Activated CD8-positive, alpha-beta memory T cell treated with anti-CD3 and anti-CD28 coated beads for 4 hours (primary cell): ENCODE data around the gene COG5.

Source experiments
- DNase-seq, 2 donors: peaks; one replicate each; pipeline ENCODE4 v3.0.0-alpha.2; 2020; ENCODE audit warnings: low read depth in 2 of 2

The COG5 gene

DNA sequence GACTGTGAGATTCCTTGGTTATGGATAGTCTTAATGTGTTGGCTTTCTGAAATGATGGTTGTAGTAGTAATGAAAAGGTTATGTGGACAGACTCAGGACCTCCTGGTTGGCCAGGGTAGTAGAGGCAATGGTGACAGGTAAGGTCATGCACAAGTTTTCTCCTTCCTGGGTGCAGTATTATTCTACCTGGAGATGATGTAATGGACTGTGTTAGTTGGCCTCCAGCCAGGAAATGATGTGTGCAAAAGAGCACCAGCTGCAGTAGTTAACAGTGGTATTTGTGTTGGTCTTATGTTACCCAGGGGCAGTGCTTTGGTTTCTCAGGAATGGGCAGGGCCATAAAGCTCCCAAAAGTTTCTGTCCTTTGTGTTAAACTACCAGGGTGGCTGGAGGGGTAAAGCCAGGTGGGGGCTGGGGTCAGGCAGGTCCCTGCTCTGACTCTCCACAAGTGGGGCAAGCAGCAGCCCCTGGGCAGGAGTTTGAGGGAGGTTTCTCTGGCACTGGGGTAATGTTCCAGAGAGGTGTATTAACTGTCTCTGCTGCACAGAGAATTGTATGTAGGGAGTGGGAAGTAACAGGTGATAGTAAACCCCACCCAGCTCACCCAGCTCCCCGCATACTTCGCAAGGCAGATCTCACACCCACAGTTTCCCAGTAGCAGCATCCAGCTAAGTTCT, 57.6 kb downstream of the COG5 start:
- DNase-seq = no peak

DNA sequence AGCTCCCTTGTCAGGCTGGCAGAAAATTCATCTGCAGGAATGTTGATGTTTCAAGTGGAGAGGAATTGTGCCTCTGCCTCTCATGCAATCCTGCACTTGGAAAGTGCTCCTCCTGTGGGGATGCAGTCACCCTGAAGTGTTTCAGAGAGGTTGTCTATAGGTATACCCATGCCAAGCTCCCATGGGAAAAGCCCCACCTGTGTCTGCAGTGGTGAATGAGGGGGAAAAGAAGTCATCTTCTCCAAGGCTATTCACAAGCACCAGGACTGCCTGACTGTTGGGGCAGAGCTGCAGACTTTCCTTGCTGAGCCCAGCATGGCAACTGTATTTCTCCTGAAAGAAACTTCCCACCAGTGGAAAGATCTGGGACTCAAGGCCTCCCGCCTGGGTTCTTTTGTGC, 58.4 kb downstream of the COG5 start:
- no peak for DNase-seq

DNA sequence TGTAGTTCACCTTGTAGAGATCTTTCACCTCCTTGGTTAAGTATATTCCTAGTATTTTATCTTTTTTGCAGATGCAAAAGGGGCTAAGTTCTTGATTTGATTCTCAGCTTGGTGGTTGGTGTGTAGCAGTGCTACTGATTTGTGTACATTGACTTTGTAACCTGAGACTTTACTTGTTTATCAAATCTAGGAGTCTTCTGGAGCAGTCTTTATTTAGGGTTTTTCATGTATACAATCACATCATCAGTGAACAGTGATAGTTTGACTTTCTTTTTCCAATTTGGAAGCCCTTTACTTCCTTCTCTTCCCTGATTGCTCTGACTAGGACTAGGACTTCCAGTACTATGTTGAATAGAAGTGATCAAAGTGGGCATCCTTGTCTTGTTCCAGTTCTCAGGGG, 60.0 kb downstream of the COG5 start:
- DNase-seq = no peak

DNA sequence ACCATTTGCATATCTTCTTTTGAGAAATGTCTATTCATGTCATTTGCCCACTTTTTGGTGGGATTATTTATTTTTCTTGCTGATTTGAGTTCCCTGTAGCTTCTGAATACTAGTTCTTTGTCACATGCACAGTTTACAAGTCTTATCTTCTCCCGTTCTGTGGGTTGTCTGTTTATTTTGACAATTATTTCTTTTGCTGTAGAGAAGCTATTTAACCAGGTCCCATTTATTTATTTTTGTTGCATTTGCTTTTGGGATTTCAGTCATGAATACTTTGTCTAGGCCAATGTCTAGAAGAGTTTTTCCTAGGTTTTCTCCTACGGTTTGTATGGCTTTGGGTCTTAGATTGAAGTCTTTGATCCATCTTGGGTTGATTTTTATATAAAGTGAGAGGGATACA, 60.9 kb downstream of the COG5 start:
- no peak for DNase-seq

DNA sequence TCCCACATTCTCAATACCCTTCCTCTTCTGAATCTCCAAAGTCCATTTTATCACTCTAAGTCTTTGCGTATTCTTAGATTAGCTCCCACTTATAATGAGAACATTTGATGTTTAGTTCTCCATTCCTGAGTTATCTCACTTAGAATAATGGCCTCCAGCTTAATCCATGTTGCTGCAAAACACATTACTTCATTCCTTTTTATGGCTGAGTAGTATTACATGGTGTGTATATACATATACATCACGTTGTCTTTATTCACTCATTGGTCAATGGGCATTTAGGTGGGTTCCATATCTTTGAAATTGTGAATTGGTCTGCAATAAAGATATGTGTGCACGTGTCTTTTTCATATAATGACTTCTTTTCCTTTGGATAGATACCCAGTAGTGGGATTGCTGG, 61.6 kb downstream of the COG5 start:
- DNase-seq = no peak

DNA sequence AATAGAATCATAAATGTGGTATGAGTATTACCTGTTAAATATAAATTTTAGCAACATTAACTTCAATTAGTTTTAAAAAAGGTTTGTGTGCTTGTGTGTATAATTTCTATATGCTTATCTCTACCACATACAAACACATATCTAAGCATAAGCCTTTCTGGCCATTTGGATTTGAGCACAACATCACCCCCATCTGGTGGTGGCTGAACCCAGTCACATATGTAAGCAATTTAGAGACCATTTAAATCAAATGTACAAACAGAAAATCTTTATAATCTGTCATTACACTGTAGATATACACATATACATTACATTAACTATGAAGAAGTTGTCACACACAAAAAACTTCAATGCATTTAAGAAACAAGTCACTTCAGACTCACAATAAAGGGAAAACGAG, 62.1 kb downstream of the COG5 start:
- no peak for DNase-seq

DNA sequence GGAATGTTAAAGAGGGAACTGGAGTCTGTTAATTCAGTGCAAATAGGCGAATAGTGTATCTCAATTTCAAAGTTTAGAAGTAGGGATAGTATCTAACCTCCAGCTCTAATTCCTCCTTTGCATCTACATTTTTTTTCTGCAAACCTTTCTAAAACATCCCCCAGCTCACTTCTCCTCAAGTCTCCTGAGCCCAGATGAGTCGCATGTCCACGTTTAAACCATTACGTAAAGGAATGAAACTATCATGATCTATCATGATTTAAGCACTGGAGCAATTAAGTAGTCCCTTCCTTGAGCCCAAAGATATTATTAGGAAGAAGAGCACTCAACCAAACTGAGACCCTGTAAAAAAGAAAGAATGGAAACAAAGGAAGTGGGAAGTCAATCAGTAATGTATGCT, 64.0 kb downstream of the COG5 start:
- DNase-seq = no peak

DNA sequence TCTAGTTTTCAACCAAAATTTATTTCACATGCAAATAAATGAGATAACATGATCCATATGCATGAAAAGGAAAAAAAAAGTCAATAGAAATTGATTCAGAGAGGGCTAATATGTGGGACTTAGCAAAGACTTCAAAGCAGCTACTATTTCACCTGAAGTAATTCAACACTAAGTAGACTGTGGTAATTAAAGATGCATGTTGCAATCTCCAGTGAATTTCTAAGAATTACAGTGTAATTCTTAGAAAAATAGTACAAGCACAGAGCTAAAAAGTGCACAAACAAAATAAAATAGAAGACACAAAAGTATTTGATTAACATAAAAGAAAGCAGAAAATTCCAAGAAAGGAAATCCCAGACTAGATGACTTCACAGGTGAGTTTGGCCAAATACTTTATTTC, 68.2 kb downstream of the COG5 start:
- DNase-seq = no peak

DNA sequence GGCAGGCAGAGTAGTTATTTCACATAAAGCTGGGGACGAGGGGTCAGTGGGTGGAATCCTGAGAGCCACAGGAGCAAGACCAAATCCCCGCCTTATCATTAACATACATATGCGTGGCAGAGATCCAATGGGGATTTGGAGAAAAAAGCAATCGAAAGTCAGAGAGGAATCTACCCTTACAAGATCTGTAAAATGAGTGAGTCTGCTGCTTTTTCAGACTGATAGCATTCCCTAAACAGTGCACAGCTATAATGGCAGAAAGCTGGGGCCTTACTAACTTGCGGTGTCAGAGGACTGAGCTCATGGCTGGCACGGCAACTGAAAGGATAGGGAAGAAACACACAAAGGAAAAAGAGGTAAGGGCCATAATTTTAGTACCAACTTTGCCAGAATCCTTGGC, 68.8 kb downstream of the COG5 start:
- no peak for DNase-seq

DNA sequence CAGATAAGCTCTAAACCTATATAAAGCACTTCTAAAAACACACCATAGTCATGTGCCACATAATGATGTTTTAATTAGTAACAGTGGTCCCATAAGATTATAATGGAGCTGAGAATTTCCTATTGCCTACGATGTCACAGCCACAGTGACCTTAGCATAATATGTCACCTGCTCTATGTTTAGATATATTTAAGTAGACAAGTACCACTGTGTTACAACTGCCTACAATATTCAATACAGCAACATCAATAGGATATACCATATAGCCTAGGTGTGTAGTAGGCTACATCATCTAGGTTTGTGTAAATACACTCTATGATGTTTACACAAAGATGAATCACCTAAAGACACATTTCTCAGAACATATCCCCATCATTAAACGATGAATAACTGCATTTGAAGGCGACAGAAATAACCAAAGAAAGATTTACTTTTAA, 69.4 kb downstream of the COG5 start:
- DNase-seq = no peak

DNA sequence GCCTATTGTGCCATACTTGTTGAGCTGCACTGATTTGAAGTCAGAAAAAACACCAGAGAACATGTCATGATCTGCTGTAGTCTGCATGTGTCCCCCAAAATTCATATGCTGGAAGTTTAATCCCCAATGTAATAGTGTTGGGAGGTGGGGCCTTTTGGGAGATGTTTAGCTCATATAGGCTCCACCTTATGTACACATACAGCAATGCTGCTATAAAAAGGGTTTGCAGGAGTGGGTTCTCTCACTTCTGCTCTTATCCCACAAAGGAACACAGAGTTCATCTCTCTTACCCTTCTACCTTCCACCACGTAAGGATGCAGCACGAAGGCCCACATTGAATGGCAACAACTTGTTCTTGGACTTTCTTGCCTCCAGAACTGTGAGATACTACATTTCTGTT, 70.8 kb downstream of the COG5 start:
- DNase-seq = no peak

DNA sequence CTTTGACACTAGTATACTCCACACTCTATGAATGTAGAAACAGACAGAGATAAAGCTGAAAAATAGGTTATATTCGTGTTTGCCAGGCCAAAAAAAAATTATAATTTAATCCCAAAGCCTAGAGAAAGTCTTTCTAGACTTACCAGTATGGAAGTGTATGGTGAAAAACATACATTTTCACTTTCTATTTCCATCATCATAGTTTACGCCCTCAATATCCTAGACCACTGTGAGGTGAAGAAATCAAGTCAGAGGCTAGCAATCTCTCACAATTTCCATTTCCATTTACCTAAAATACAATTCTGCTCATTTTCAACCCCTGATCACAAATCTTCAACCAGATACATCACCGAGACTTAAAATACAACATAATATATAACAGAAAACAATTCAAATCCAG, 77.7 kb downstream of the COG5 start:
- no peak for DNase-seq

DNA sequence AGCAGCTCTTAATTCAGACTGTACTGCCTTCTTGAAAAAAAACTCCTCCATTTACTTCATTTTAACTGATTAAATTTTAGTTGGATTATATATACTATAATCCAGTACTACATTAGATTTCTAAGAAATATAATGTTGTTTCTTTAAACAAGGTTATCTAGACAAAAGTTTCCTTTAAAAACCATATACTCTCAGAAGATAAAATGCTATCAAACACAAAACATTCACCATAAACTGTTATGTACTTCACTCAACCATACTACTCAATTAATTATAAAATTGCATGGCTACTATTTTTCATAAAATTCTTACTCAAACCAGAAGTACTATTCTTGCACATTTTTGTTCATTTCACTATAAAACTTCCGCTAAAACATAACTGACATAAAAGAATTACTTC, 81.1 kb downstream of the COG5 start:
- DNase-seq = no peak

DNA sequence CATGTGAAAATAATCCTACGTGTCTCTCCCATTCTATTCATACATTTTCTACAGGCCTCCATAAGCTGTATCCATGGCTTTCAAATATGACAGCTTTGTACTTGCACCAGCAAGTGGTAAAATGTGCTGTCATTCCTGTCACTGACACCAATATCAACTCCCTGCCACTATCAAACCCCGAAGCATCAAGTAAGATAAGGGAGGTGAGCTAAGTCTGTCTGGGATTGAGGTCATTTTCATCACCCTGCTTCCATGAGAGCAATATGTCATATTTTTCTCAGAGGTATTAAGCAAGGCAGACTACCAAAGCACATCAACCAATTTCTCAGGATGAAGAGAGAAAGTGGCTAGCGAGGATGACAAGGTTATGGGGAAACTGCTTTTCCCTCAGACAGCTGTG, 82.8 kb downstream of the COG5 start:
- DNase-seq = no peak

DNA sequence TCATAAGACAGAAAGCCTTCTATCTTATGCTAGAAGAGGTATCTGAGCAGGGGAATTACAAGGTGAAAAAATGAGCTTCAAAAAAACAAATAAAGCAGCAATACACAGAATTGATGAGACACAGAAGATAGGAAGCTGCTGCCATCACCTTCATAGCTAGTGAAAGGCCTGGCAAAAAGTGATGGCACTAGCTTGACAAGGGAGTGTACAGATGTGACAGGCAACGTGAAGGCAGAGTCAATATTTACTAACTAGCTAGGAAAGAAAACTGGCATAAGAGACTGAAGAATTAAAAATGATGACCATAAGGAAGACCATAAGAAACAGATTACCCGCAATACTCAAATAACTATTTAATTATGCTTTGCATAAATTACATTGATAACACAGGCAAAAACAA, 84.4 kb downstream of the COG5 start:
- DNase-seq = no peak

DNA sequence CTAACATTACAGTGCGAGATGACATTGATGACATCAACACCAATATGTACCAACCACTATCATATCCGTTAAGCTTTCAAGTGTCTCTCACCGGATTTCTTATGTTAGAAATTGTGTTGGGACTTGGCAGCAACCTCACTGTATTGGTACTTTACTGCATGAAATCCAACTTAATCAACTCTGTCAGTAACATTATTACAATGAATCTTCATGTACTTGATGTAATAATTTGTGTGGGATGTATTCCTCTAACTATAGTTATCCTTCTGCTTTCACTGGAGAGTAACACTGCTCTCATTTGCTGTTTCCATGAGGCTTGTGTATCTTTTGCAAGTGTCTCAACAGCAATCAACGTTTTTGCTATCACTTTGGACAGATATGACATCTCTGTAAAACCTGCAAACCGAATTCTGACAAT, 89.6 kb downstream of the COG5 start:
- DNase-seq = no peak

DNA sequence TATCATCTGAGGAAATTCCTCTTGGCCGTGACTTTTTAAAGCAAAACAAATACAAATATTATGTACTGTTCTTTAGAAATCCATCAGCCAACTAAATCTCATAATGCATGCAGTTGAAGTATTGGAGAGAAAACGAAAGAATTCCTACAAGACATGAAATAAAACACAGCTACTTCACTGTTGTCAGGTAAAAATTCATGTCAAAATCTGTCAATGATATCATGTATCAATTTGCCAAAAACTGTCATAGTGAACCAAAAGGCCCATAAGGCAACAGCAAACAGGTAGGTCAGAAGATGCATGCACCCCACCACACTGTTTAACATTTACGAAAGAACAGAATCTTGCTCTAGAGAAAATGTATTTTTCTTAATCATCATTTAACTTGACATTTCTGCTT, 91.6 kb downstream of the COG5 start:
- DNase-seq = no peak

DNA sequence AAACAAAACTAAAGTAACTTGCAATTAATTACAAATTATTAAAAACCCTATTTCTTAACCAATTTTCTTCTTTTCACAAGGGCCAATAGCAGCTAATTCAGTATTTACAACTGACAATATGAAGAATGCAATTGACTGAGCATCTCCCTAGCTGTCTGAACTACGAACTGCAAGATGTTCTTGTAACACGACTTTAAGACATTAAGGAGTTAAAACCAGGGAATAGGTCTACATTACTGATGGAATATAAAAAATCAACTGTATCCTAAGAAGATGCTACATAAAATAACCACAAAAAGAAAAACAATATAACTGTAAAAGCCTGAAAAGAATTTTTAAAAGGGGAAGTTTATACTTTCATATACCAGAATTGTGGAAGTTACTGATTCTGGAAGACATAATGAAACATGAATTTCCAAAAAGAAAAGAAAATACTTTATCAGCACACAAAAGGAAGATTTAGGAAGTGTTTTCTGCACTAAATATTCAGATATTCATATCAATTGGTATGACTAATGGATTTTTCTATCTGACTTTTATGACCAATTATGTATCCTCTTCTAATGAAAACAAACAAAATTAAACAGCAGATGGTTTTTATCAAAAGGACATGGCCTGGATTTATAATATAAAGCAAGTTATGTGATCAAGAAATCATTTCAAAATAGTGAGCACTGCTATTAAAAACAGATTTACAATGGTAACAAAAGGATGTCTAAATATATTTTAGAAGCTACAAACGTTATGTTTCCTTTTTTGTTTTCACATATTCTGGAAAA, 92.2 kb downstream of the COG5 start:
- DNase-seq = no peak

DNA sequence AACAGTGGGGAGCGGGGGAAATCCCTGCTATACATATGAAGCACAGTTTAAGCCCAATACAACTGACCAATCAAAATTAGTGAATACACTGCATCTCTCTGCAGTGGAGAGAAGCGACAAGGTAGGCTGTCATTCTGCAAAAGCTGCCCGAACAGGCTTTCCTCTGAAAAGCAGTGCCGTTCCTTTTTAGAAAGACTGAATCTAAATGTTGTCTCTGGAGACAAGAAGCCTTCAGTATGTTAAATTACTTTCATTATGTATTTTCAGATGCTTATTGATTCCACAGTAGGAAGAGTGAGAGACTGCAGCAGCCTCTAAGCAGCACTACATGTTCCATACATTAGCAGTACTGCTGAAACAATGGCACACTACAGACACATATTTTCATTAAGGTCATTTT, 93.8 kb downstream of the COG5 start, which contains the start of gene GPR22:
Gene GPR22 (plus strand): TSS at position 129 of the 400 bp plus-strand sequence. CDS start 4,004 bp downstream, outside the sequence.
- DNase-seq = no peak

DNA sequence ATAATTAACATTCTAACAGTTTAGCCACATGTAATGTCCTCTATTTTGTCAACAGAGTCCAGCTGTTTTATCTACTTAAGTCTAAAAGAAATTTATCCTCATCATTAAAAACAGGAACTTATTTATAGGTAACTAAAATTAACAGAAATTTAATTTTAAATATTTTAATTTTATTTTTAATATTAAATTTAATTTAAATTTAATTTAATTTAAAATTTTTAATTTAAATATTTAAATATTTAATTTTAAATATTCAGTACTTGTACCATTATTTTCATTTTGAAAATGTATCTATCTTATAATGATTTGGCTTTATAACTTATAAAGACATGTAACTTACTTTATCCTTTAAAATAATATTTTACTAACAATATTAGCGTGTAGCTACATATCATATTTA, 94.9 kb downstream of the COG5 start:
- DNase-seq = no peak

DNA sequence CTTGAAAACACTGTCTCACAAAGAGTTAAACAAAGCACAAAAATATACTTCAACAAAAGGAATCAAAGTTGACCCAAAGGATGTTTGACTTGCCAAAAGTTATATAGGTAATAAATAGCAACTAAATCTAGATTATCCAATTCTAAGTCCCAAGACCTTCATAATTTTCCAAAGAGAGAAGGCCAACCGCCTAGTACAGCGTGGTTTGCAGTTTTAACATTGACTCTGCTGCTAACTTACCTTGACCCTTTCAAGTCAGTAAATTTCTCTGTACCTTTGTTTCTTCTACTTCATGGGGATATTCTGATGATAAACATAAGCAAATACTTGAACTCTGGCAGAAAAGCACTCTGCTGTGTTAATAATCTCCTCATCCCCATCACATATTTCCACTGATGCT, 95.7 kb downstream of the COG5 start:
- no peak for DNase-seq

DNA sequence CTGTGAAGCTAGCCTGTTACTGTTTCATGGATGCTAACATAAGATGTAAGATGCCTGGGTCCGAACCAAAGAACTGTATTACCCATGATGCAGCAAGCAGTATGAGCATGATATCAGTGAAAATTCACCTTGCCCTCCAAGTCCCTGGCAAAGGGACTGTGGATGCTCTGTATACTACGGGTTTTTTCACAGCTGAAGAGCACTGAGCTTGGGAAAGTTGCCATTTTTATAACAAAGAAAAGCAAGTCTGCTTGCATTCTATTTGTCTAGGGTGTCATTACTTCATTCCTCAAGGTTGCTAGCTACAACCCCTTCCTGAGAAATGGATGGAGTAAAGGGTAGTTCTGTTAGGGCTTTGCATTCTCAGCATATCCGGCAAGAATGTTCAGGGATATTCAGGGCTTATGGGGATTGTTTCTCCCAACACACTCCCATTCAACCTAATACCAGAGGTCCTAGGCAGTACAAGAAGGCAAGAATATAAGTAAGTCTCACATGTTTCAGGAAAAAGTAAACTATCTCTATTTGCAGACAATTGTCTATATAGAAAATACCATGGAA, 99.0 kb downstream of the COG5 start:
- DNase-seq = no peak
